SK-N-SH (cell line): ENCODE measurements around the gene UBE2R2.

Source experiments
- CHD2 ChIP-seq: fragments of 150-350 bp; IDR thresholded peaks from 2 replicates; pipeline ENCODE4 v1.6.1; 2018; ENCODE audit warnings: low read length; ENCODE audit not compliant: partially characterized antibody
- CTCF ChIP-seq: fragments of 200-600 bp; sonication (generic); IDR thresholded peaks from 2 replicates; pipeline ENCODE4 v1.6.1; 2017; ENCODE audit warnings: antibody characterized with exemption, mild to moderate bottlenecking, moderate library complexity
- EZH2phosphoT487 ChIP-seq: fragments of 200-600 bp; sonication (generic); IDR thresholded peaks from 2 replicates; pipeline ENCODE4 v1.6.1; 2017; ENCODE audit warnings: low read depth, mixed run types, mild to moderate bottlenecking, antibody characterized with exemption, moderate library complexity, borderline replicate concordance
- JUND ChIP-seq: IDR thresholded peaks from 2 replicates; pipeline ENCODE4 v1.4.0; 2012
- RAD21 ChIP-seq: IDR thresholded peaks from 2 replicates; pipeline ENCODE4 v1.6.1; 2012; ENCODE audit warnings: mild to moderate bottlenecking, low read length
- USF1 ChIP-seq: IDR thresholded peaks from 2 replicates; pipeline ENCODE4 v1.4.0; 2012; ENCODE audit warnings: low read depth, borderline replicate concordance
- USF2 ChIP-seq: fragments of 150-350 bp; IDR thresholded peaks from 2 replicates; pipeline ENCODE4 v1.6.1; 2017; ENCODE audit warnings: antibody characterized with exemption, low read length, low read depth, borderline replicate concordance
- TF ChIP-seq, protein P1 (sequence below): IDR thresholded peaks from 2 replicates; pipeline ENCODE4 v1.4.0; 2012; ENCODE audit warnings: low read depth, borderline replicate concordance

DNA sequence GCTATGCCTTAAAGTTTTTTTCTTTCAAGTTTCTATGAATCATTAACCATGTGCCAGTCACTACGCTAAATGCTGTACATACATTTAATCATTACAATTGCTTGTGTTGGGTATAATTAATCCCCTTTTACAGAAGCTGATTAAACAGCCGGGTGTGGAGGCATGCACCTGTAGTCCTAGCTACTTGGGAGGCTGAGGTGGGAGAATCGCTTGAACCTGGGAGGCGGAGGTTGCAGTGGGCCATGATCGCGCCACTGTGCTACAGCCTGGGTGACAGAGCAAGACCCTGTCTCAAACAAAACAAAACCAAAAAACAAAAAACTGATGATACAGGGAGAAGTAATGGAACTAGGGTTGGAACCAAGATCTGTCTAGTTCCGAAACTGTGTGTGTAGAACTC is 1.2 kb upstream of the UBE2R2 start:
- no peak for TF ChIP-seq CTCF
- TF ChIP-seq RAD21, result no peak
- TF ChIP-seq JUND, result no peak
- TF ChIP-seq, protein P1, sequence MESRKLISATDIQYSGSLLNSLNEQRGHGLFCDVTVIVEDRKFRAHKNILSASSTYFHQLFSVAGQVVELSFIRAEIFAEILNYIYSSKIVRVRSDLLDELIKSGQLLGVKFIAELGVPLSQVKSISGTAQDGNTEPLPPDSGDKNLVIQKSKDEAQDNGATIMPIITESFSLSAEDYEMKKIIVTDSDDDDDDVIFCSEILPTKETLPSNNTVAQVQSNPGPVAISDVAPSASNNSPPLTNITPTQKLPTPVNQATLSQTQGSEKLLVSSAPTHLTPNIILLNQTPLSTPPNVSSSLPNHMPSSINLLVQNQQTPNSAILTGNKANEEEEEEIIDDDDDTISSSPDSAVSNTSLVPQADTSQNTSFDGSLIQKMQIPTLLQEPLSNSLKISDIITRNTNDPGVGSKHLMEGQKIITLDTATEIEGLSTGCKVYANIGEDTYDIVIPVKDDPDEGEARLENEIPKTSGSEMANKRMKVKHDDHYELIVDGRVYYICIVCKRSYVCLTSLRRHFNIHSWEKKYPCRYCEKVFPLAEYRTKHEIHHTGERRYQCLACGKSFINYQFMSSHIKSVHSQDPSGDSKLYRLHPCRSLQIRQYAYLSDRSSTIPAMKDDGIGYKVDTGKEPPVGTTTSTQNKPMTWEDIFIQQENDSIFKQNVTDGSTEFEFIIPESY, result no peak
- TF ChIP-seq CHD2, result no peak
- TF ChIP-seq USF1, result no peak
- TF ChIP-seq EZH2phosphoT487, result no peak
- no peak for TF ChIP-seq USF2
